HL-60 (cell line): ENCODE results near the gene HYAL4.

Source experiments
- DNase-seq, 2 experiments: peaks; one replicate each; pipeline ENCODE4 v3.0.0-alpha.2; 2010 to 2020; ENCODE audit warnings: low read depth in 1 of 2, low spot score in 1 of 2
- H3K27ac ChIP-seq: fragments of 250-450 bp; sonication (Bioruptor Pico); replicated peaks from 2 replicates; pipeline ENCODE4 v1.5.1; 2020; ENCODE audit warnings: mild to moderate bottlenecking, moderate library complexity
- H3K27me3 ChIP-seq: fragments of 250-450 bp; sonication (Bioruptor Pico); 2 replicates; pipeline ENCODE4 v1.5.1; 2021; ENCODE audit warnings: mild to moderate bottlenecking, moderate library complexity; ENCODE audit not compliant: insufficient read depth, poor library complexity, severe bottlenecking
- H3K4me3 ChIP-seq: replicated peaks from 2 replicates; pipeline ENCODE4 v1.5.1; 2011; ENCODE audit warnings: mild to moderate bottlenecking, control low read depth, low read length; ENCODE audit not compliant: insufficient read depth
- GABPA ChIP-seq: IDR thresholded peaks from 2 replicates; pipeline ENCODE4 v1.6.1; 2012; ENCODE audit warnings: low read depth
- POLR2AphosphoS5 ChIP-seq: IDR thresholded peaks from 2 replicates; pipeline ENCODE4 v1.6.1; 2012; ENCODE audit warnings: low read depth
- SPI1 ChIP-seq: IDR thresholded peaks from 2 replicates; pipeline ENCODE4 v1.6.1; 2012; ENCODE audit warnings: low read depth, mild to moderate bottlenecking, borderline replicate concordance
- TF ChIP-seq, protein P1 (sequence below): IDR thresholded peaks from 2 replicates; pipeline ENCODE4 v1.6.1; 2012; ENCODE audit warnings: low read depth; ENCODE audit not compliant: insufficient replicate concordance
- TF ChIP-seq, protein P2 (sequence below): IDR thresholded peaks from one replicate; pipeline ENCODE4 v1.5.1; 2011; ENCODE audit warnings: low read length, control low read depth, inconsistent platforms; ENCODE audit not compliant: insufficient read depth

Gene HYAL4

DNA sequence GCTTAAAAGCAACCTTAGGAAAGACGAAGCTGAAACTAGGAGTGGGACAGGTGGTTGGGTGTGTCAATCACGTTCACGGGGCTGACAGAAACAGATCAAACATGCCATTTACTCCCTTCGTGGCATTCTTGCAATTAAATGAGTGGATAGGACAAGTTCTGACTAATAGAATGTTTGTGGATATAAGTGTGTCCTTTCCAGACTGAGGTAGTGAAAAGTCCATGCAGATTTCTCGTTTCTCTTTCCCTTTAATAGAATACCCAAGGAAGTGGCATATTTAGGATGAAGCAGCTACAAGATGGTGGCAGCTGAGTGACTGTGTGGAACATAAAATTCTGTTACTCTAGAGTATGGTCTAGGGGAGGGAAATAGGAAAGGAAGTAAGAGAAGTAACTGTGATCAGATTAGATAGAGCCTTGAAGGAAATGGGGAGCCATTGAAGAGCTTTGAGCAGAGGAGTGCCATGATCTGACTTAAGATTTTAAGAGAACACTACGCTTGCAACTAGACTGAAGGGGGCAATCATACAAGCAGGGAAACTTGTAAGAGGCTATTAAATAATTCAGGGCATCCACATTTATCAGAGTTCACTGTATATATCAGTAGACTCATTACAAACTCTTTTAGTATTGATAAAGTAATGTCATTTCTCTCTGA lies 46.3 kb upstream of the HYAL4 start:
- TF ChIP-seq POLR2AphosphoS5 (no peak), GABPA (no peak), SPI1 (no peak)
- TF ChIP-seq, protein P1, sequence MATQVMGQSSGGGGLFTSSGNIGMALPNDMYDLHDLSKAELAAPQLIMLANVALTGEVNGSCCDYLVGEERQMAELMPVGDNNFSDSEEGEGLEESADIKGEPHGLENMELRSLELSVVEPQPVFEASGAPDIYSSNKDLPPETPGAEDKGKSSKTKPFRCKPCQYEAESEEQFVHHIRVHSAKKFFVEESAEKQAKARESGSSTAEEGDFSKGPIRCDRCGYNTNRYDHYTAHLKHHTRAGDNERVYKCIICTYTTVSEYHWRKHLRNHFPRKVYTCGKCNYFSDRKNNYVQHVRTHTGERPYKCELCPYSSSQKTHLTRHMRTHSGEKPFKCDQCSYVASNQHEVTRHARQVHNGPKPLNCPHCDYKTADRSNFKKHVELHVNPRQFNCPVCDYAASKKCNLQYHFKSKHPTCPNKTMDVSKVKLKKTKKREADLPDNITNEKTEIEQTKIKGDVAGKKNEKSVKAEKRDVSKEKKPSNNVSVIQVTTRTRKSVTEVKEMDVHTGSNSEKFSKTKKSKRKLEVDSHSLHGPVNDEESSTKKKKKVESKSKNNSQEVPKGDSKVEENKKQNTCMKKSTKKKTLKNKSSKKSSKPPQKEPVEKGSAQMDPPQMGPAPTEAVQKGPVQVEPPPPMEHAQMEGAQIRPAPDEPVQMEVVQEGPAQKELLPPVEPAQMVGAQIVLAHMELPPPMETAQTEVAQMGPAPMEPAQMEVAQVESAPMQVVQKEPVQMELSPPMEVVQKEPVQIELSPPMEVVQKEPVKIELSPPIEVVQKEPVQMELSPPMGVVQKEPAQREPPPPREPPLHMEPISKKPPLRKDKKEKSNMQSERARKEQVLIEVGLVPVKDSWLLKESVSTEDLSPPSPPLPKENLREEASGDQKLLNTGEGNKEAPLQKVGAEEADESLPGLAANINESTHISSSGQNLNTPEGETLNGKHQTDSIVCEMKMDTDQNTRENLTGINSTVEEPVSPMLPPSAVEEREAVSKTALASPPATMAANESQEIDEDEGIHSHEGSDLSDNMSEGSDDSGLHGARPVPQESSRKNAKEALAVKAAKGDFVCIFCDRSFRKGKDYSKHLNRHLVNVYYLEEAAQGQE: no peak
- TF ChIP-seq, protein P2, sequence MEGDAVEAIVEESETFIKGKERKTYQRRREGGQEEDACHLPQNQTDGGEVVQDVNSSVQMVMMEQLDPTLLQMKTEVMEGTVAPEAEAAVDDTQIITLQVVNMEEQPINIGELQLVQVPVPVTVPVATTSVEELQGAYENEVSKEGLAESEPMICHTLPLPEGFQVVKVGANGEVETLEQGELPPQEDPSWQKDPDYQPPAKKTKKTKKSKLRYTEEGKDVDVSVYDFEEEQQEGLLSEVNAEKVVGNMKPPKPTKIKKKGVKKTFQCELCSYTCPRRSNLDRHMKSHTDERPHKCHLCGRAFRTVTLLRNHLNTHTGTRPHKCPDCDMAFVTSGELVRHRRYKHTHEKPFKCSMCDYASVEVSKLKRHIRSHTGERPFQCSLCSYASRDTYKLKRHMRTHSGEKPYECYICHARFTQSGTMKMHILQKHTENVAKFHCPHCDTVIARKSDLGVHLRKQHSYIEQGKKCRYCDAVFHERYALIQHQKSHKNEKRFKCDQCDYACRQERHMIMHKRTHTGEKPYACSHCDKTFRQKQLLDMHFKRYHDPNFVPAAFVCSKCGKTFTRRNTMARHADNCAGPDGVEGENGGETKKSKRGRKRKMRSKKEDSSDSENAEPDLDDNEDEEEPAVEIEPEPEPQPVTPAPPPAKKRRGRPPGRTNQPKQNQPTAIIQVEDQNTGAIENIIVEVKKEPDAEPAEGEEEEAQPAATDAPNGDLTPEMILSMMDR: no peak
- Histone ChIP-seq H3K4me3 (no peak overlapping the region), H3K27ac (no peak overlapping the region), H3K27me3 (no peaks in the 10 kb centered on the region)
- DNase-seq: no peak

DNA sequence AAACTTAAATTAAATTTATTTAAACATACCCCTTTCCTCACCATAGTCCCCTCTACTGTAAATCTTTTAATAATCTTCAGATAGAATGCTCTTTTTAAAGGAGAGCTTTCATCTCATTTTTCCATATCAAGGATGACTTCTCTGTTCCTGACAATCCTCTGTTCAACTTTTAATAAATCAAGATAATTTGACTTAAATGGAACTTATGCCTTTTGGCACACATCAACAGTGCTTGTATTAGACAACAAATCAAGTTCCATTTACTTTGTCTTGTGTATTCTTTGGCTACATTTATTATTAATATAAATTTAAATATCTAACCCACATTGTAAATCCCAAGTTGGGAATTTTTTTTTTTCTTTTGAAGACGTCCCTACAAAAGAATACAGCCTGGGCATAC lies 42.7 kb upstream of the HYAL4 start:
- Histone ChIP-seq H3K27me3 (no peaks in the 10 kb centered on the region), H3K27ac (no peak overlapping the region), H3K4me3 (no peak overlapping the region)
- TF ChIP-seq SPI1 (no peak), GABPA (no peak), POLR2AphosphoS5 (no peak)
- TF ChIP-seq, protein P1: no peak
- TF ChIP-seq, protein P2: no peak
- no peak for DNase-seq

DNA sequence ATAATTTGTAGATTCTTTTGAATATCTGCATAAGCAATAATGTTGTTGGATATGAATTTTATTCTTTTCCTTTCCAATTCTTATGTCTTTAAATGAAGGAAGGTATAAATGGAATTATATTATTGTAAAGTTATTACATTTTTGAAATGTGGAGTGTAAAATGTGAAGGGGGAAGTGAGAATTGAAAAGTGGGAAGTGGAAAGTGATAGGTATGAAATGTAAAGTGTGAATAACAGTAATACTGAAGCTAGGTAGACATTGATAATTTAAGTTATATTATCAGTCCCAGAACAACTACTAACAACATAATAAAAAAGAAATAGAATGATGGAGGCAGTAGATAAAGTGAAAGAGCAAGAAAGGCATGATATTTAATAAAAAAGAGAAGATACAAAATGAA lies 39.7 kb upstream of the HYAL4 start:
- Histone ChIP-seq H3K4me3 (no peak overlapping the region), H3K27me3 (no peaks in the 10 kb centered on the region), H3K27ac (no peak overlapping the region)
- DNase-seq: no peak
- peak; percentile 62; the same call in 1 of the 2 replicates for TF ChIP-seq SPI1
- TF ChIP-seq, protein P1: no peak
